Measurements from ENCODE around the gene ANKRD33B.
"Not testable (repeated sequence)": the region's sequence is repeated elsewhere in the genome, so short reads cannot be mapped to it uniquely, and the experiment has no call there.

ANKRD33B gene

DNA sequence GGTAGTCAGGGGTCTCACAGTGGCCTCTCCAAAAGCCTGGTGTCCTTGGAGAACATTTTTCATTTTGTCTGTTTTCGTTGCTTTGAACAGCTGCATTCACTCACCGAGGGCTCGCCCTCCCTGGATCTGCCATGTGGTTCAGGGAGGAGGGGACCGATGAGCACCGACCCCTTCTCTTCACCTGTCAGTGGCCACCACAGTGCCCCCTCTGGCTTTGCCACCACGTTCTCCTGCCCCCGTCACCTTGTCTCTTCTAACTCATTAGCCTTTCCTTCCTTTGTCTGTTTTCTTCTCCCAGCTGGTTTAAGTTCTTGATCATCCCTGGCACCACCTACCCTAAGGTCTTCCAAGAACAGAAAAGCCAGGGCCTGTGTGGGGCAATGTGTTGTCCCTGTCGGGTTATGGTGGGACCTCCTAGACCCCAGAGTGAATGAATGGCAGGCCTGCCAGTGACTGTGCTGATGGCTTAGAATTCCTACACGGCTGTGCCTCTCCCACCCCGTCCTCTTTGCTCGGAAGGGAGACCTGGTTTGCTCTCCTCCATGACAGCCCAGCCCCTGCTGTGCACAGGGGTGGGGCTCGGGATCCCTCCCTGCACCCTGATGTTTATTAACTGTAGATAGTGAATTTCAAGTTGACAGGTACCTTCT lies 90.0 kb downstream of the ANKRD33B start:
- FAIRE-seq (no peak), DNase-seq (ENCODE audit: insufficient read length, low spot score) (no peak)

DNA sequence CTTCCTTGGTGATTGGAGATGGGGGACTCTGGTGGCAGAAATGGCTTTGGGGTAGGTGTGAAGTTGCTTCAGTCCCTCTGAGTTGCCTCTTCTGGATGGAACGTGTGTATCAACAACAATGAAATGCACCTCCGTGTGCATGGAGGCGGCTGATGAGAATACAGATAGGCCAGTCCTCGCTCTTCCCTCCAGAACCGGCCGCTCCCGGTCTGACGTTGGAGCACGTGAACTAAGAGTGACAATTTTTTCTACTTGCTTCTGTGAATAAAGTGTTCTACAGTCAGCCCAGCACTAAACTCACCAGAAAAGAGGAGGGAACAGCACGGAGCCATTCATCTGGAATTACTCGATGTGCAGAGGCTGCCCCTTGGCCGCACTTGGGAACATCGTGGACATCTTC lies 90.7 kb downstream of the ANKRD33B start:
- DNase-seq (ENCODE audit: insufficient read length, low spot score), result no peak
- FAIRE-seq, result no peak

DNA sequence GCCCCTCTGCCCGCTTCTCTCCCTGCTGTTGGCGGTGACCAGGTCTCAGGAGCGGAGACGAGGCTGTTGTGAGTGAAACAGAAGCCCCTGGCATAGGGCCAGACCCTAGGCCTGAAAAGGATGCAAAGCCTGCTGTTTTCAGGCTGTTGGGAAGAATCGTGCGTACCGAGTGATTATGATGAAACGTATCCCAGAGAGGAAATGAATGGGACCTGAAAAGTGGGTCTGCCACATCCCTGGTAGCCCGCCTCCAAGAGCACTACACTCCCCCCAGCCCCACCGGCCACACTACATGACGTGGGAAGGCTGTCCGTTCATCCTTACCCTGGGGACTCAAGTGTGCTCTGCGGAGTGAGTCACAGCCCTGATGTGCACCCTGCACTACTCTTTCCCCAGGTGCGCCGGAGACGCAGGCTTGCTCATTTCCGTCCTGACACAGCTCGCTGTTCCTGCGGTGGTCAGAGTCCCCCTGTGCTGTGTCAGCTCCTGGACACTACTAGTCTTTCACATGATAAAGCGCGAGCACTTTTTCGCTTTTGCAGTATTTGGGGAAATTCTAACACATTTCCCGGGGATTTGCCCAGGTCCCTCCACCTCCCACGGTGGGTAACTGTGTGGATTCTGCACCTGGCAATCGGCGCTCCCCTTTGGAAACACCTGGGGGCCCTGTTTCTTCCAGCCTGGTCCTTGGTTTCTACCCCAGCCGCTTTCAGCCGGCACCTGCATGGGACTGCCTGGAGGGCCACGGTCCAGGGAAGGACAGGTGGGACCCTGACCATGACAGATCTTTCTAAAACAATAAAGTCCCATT lies 91.5 kb downstream of the ANKRD33B start:
- FAIRE-seq, result no peak
- DNase-seq (ENCODE audit: insufficient read length, low spot score), result no peak

DNA sequence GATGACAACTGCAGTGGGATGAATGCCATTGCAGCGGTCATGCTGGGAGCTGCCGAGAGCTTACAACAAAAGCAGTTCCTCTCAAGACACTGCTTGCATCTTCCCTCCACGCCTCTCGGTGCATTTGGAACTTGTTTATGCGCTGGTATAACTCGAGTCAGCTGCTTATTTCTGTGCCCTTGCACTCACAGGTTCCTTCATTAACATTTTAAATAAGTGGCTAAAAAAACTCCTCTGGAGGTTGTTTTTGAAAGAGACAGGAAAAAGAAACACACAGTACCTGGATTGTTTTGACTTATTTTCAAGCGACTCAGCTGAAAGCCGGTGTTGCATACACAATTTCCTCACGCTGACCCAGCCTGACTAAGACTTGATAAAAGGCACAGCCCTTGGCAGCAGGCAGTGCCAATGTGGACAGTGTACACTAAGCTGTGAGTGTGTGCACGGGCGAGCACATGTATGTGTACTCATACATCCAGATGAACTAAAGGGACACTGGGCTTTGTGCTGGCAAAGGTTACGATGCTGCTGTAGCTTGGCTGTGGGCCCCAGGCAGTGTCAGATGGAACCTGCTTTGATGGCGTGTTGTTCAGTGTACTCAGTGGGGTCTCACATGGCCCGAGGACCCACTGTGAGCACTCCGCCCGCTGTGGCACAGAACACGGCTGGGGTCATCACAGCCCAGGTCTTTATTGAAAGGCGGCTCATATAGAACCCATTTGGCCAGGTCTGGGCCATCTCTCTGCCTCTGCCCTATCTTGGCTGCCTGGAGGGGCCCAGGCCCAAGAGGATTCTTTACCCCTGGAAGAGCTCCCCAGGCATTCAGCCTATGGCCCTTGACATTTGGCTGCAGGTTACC lies 92.3 kb downstream of the ANKRD33B start:
- DNase-seq (ENCODE audit: insufficient read length, low spot score), result no peak
- FAIRE-seq, result no peak

DNA sequence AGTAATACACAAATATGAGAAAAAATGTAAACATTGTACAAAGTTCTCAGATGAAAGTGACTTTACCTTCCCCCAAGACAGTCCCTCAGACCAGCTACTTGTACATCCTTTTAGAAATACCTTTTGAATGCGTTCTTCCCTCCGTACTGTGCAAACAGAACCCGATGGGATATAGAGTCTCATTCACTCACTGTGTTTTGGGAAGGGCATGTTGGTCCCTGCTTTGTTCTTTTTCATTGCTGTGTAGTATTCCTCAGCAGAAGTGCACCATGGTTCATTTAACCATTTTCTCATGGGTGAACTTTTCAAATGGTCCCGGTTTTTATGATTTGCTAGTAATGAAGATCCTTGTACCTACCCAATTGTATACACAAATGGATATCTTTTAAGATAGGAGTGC lies 94.4 kb downstream of the ANKRD33B start:
- FAIRE-seq (no peak), DNase-seq (ENCODE audit: insufficient read length, low spot score) (no peak)

DNA sequence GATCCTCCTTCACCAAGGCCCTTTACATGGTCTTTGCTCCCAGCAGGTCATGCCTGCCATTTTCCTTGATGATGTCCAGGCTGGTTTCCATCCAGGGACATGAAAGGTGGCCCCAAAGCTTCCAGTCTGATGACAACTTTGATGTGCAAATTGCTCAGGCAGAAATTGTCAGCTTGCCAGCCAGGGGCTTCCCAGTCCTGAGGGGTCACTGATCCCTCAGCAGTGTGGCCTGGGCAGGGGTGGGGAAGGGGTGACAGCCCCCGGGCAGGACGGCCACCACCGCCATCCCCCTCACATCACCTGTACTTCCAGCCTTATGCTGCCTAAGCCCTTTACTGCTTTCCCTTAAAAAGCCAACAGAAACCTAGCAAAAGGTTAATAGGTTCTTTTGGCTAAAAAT lies 96.3 kb downstream of the ANKRD33B start:
- FAIRE-seq, result no peak
- no peak for DNase-seq (ENCODE audit: insufficient read length, low spot score)

DNA sequence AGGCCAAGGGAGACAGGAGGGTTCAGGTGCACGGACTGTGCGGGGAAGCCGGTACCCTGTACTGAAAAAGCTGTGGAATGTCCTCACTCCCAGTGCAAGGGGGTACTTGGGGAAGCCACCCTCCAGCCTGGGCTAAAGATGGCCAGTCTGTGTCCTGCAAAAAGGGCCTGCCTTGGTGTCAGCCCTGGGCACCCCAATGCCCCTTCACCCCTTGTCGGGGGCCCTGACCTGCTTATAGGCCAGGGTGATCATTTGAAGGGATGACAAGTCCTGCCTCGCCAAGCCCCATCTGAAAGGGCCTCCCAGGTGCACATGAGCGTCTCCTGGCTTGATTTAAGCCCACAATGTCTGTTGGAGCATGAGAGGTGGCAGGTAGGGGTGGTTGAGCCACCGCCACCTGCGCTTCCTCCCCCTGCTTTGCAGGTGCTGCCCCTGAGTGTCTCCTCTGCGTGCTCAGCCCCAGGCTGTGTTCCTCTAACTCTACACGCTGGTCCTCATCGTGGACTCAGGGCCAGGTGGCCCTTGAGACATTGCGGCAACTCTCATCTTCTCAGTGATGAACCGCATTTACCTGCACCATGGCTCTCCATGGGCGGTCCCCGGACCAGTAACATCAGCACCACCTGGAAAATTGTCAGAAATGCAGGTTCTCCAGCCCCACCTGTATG lies 97.0 kb downstream of the ANKRD33B start:
- DNase-seq (ENCODE audit: insufficient read length, low spot score), result no peak
- FAIRE-seq, result no peak

DNA sequence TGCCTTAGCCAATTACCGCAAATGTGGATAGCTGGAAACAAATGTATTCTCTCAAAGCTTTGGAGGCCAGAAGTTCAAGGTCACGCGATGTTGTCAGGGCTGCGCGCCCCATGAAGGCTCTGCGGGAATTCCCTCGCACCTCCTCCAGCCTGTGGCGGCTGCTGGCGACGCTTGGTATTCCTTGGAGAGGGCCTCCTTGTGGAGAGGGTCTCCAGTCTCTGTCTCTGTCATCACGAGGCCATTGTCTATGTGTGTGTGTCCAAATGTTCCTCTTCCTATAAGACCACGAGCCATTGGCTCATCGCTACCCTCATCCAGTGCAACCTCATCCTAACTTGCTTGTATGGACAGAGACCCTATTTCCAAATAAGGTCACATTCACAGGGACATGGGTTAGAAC lies 97.5 kb downstream of the ANKRD33B start:
- FAIRE-seq (no peak), DNase-seq (ENCODE audit: insufficient read length, low spot score) (no peak)

DNA sequence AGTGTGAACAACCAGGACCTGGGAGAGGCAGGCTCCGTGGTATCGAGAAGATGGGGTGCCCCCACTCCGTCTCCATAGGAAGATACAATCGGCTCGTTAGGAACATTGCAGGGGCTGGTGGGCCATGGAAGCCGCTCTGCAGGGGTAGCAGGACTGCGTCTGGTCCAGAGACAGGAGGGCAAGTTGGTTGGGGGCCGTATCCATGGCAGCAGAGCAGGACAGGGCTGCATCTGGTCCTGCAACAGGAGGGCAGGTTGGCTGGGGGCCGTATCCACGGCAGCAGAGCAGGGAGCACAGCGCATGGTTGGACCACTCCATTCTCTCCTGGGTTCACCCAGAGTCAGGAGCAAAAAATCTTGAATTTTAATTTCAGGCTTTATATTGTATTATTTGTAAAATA lies 98.2 kb downstream of the ANKRD33B start:
- FAIRE-seq, result no peak
- no peak for DNase-seq (ENCODE audit: insufficient read length, low spot score)

DNA sequence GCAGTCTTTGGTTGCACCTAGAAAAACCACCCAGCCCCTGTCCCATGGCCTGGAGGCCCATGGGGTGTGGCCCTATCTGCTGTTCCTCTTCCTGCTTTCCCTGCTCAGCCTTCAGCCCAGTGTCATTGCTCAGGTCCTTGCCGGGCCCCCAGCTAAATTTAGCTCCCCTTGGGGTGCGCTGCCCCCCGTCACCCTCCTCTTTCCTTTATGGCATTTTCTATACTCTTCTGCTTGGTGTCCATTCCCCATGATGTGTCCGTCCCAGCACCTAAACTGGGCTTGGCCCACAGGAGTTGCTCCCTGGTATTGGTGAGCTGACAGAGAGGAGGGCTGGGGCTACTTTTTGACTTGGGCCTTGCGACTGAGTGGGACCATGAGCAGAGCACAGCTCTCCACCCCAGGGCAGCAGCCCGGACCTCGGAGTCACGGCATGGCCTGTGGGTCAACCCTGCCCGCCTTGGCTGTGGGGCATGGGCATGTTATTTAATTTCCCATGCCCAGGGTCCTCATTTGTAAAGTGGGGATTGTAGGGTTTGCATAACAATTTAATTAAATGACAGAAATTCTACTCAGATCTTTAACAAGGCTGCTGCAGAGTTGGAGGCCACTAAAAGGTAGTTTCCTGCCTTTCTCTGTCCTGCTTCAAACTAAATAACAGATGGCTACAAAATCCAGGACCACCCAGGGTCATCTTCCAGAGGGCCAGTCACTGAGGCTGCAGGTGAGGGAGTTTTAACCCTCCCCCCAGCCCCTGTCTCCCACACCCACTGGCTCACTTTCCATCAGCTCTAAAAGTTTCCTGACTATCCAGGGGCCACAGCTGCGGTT lies 99.0 kb downstream of the ANKRD33B start:
- FAIRE-seq, result no peak
- DNase-seq (ENCODE audit: insufficient read length, low spot score), result no peak

DNA sequence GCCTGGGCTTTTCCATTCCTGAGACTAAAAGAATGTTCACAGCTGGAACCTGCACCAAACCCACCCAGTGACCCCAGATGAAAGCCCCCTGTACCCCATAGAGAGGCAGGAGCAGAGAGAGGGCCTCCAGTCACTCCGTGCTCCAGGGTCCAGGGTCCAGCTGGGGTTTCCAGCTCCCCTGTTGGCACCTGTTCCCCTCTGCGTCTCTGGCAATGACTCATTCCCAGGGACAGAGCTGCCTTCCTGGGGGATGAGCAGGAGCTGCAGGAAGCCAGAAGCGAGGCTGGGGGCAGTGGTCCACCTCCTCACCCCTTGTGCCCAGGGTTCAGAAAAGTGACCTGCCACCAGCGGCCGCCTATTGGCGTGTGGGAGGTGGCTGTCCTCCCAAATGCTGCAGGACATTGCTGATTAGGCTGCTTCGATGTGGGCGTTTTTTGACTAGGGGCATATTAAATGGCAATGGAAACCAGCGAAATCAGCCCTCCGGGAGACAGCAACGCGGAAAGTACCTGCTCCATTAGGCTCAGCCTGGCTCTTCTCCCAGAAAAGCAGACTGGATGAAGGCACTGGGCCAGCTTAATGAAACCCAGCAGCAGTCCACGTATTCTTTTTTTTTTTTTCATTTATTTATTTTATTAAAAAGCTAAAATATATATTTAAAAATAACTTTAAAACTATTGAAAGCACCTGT lies 99.8 kb downstream of the ANKRD33B start:
- DNase-seq (ENCODE audit: insufficient read length, low spot score), result no peak
- FAIRE-seq, result no peak

DNA sequence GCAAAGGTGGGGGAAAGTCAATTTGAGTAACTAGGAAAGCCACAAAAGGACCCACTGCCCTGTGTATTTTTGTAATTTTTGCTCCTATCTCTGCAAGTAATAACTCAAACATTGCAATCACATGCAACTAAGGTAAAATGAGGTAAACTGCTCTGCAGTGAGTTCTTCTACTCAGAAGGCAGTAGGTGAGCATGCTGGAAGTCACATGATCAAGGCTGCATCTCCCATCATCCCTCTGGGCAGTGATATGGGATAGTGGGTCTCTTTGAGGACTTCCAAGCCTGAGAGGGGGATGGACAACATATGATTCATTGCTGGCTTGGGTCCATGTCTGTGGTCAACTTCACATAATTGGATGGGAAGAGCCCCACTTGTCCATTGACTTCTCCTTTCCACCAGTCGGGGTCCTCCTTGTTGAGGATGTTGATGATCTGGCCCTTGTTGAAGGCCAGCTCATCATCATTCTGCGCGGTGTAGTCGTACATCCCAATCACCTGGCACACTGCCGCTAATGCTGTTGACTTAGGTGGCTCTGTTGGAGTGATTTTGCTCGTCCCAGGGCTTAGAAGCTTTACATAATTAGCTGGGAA lies 100.4 kb downstream of the ANKRD33B start:
- FAIRE-seq; DNase-seq (ENCODE audit: insufficient read length, low spot score): not testable (repeated sequence)

DNA sequence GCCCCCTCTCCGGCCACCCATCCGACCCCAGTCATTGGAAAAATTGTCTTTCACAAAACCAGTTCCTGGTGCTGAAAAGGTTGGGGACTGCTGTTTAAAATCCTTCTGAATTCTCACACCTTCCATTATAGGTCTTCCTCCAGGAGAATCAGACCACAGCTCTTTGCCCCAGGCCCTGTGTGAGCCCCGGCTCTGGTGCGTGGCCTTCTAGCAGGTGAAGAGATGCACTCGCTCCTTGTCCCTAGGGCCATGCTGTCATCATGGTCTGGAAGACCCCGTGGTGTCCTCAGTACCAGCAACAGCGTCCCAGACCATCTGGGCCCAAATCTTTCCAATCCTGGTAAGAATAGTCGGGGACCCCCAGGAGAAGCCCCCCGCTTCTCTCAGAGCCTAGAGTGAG lies 101.9 kb downstream of the ANKRD33B start:
- no peak for DNase-seq (ENCODE audit: insufficient read length, low spot score)
- FAIRE-seq, result no peak

DNA sequence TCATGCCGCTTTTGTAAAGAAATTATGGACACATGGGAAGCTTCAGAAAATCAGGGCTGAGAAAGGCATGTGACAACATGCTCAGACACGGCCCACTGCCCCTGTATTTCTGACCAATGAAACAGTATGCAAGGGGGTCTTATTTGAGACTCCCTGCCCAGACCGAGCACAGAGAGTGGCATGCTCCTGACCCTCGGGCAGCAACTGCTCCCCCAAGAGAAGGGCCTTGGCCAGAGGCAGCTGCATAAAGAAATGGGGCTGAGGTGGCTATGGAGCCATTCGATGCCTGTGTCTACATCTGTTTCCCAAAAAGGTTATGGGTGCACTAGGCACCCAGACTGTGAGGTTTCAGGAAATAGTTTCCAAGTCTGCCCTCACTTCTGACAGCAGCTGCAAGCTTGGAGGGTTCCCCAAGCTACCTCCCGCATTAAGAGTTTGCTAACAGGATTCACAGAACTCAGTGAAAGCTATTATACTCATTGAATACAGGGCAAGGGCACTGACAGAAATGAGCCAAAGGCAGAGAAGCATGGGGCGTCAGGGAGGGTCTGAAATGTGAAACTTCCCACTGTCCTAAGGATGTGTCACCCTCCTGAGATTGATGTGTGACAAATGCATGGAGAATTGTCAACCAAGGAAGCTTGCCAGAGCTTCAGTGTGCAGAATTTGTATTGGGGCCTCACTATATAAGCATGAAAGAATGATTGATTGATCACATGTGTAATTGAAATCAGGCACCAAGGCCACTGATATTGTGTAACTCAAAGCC lies 102.8 kb downstream of the ANKRD33B start:
- DNase-seq (ENCODE audit: insufficient read length, low spot score), result no peak
- no peak for FAIRE-seq

DNA sequence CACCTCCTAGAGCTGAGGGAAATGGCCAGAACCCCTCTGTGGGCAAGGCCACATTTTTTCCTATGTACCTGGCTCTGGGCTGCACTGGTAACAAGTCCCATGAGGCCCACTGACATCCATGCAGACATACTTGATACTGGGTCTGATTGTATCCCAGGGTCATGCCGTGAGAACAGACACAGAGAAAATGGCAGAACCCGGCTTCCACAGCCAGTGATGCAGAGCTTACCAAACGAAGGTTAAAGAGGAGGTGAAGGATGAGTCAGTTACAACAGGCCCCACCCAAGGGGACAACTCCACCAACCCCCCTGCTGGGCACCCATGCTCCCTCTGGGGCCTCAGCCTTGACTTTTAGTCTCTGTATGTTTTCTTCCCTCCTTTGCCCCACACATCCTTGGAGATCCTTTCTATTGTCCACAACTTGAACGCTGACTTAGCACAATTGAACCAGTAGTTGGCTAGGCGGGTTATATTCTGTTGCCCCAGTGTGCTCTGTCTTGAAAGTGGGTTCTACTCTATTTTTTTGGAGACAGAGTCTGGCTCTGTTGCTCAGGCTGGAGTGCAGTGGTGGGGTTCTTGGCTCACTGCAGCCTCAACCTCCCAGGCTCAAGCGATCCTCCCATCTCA lies 103.7 kb downstream of the ANKRD33B start:
- FAIRE-seq (no peak), DNase-seq (ENCODE audit: insufficient read length, low spot score) (no peak)

DNA sequence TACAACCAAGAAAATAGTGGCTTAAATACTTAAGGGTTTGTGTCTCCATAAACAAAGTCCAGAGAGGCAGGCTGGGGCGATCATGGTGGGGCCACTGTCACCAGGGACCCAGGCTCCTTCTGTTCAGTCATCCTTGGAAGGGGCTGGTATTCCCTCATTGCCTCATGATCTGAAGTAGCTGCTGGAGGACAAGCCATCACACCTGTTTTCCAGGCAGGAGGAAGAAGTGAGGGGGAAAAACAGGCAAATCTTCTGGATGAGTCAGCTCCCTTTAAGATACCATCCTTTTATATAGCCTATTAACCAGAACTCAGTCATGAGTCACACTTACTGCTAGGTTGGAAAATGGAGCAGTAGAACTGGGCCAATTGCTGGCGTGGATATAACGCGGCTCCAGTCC lies 104.8 kb downstream of the ANKRD33B start:
- FAIRE-seq (no peak), DNase-seq (ENCODE audit: insufficient read length, low spot score) (no peak)

DNA sequence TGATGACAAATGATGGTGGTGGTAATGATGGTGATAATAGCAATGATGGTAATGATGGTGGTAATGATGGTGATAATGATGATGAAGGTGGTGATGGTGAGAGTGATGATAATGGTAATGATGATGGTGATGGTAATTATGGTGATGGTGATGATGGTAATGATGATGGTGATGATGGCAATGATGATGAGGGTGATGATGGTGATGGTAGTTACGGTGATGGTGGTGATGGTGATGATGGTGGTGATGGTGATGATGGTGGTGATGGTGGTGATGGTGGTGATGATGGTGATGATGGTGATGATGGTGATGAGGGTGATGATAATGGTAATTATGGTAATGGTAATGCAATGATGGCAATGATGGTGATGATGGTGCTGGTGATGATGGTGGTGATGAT lies 106.1 kb downstream of the ANKRD33B start:
- no peak for DNase-seq (ENCODE audit: insufficient read length, low spot score)
- no peak for FAIRE-seq

All from GM19239 (cell line).